HCT116 (cell line): ENCODE data around the gene STRBP. TPM values are rescaled to one million over a fixed set of nuclear protein-coding genes. Genes with fewer than 3 reads are reported as not detected.

Experiments
- ATAC-seq: fragments of 200-7000 bp; cut with Tn5 transposase; 2 replicates; pipeline ENCODE4 v1.9.1; 2020; ENCODE audit warnings: mild to moderate bottlenecking, moderate library complexity
- BruUV-seq: library from RNA; stranded (reverse); fragments of 400-500 nt; replicated peaks from 2 replicates; lab custom pipeline; 2021; lab: Mats Ljungman, UMichigan
- CTCF ChIA-PET: fragments of 300-600 bp; sonication (Branson Sonifier 250); formaldehyde crosslinking; loops from one replicate; lab custom pipeline; 2021; ENCODE audit warnings: antibody characterized with exemption; lab: Charles Lee
- POLR2A ChIA-PET: fragments of 300-600, 350-600 bp; sonication (Branson Sonifier 250); formaldehyde crosslinking; loops from one replicate; lab custom pipeline; 2021; ENCODE audit warnings: antibody characterized with exemption; lab: Charles Lee
- RAD21 ChIA-PET, 2 experiments: fragments of 300-600 bp; sonication (Branson Sonifier 250); formaldehyde crosslinking; loops; one replicate each; lab custom pipeline; 2023; ENCODE audit warnings: low total read pairs in 2 of 2; ENCODE audit not compliant: uncharacterized antibody in 2 of 2, unreplicated experiment in 2 of 2, low non-redundant PET in 1 of 2; lab: Charles Lee
- DNase-seq: peaks from one replicate; pipeline ENCODE4 v3.0.0-alpha.2; 2010; ENCODE audit warnings: low read depth, low spot score
- H2AFZ ChIP-seq: fragments of 200-600 bp; shearing (Covaris generic), sonication (generic); 2 replicates; pipeline ENCODE4 v1.6.1; 2017; ENCODE audit warnings: low read depth, mixed run types, mixed read lengths, antibody characterized with exemption, low read length; ENCODE audit not compliant: poor library complexity, severe bottlenecking
- H3K27ac ChIP-seq: 2 replicates; pipeline ENCODE4 v1.5.1; 2012; ENCODE audit warnings: low read depth, low read length
- H3K27me3 ChIP-seq: fragments of 200-600 bp; sonication (generic); 2 replicates; pipeline ENCODE4 v1.6.1; 2016; ENCODE audit warnings: mixed run types, low read length, mixed read lengths; ENCODE audit not compliant: insufficient read depth
- H3K36me3 ChIP-seq, 2 experiments: fragments of 200-500 bp in 1 of 2; fragments of 200-600 bp in 1 of 2; sonication (Bioruptor generic) in 1 of 2; sonication (generic) in 1 of 2; 2 replicates each; pipeline versions ENCODE4 v1.5.1 to v1.6.1; 2014 to 2016; ENCODE audit warnings: low read length in 2 of 2, inconsistent platforms in 1 of 2, mixed read lengths in 1 of 2, mixed run types in 1 of 2; ENCODE audit not compliant: insufficient read depth in 2 of 2, control insufficient read depth in 1 of 2
- H3K4me1 ChIP-seq, 2 experiments: fragments of 200-600 bp in 1 of 2; sonication (generic) in 1 of 2; 2 replicates each; pipeline versions ENCODE4 v1.5.1 to v1.6.1; 2012 to 2017; ENCODE audit warnings: low read length in 2 of 2, inconsistent platforms in 1 of 2, mild to moderate bottlenecking in 1 of 2, mixed read lengths in 1 of 2, mixed run types in 1 of 2, moderate library complexity in 1 of 2; ENCODE audit not compliant: insufficient read depth in 2 of 2, control insufficient read depth in 1 of 2
- H3K4me2 ChIP-seq: fragments of 200-600 bp; sonication (generic); 2 replicates; pipeline ENCODE4 v1.6.1; 2017; ENCODE audit warnings: mixed run types, low read length, mixed read lengths
- H3K4me3 ChIP-seq, 2 experiments: fragments of 200-600 bp in 1 of 2; sonication (generic) in 1 of 2; replicated peaks in 1 of 2; 2 replicates each; pipeline ENCODE4 v1.5.1; 2011 to 2016; ENCODE audit warnings: low read length in 2 of 2, control low read depth in 1 of 2, low read depth in 1 of 2, mild to moderate bottlenecking in 1 of 2, mixed read lengths in 1 of 2, mixed run types in 1 of 2
- H3K79me2 ChIP-seq: fragments of 200-600 bp; sonication (generic); 2 replicates; pipeline ENCODE4 v1.6.1; 2017; ENCODE audit warnings: mild to moderate bottlenecking, mixed run types, low read length, moderate library complexity, mixed read lengths; ENCODE audit not compliant: insufficient read depth
- H3K9ac ChIP-seq: fragments of 200-600 bp; sonication (generic); 2 replicates; pipeline ENCODE4 v1.6.1; 2016; ENCODE audit warnings: low read length, mixed read lengths
- H3K9me2 ChIP-seq: fragments of 200-600 bp; sonication (generic), shearing (Covaris generic); 2 replicates; pipeline ENCODE4 v1.6.1; 2017; ENCODE audit warnings: mixed run types, mild to moderate bottlenecking, moderate library complexity; ENCODE audit not compliant: insufficient read depth
- H3K9me3 ChIP-seq, 2 experiments: fragments of 200-500 bp in 1 of 2; fragments of 200-600 bp in 1 of 2; sonication (Bioruptor generic) in 1 of 2; sonication (generic) in 1 of 2; 2 replicates each; pipeline ENCODE4 v1.6.1; 2014 to 2017; ENCODE audit warnings: low read length in 2 of 2, mixed read lengths in 2 of 2, inconsistent platforms in 1 of 2, low read depth in 1 of 2, mild to moderate bottlenecking in 1 of 2, mixed run types in 1 of 2, moderate library complexity in 1 of 2; ENCODE audit not compliant: control insufficient read depth in 1 of 2, insufficient read depth in 1 of 2
- H4K20me1 ChIP-seq: fragments of 200-600 bp; sonication (generic), shearing (Covaris generic); 2 replicates; pipeline ENCODE4 v1.6.1; 2017; ENCODE audit warnings: mixed run types, mild to moderate bottlenecking, moderate library complexity; ENCODE audit not compliant: insufficient read depth
- CBX3 ChIP-seq: IDR thresholded peaks from 2 replicates; pipeline ENCODE4 v1.6.1; 2012; ENCODE audit warnings: low read depth
- CEBPB ChIP-seq: IDR thresholded peaks from 2 replicates; pipeline ENCODE4 v1.6.1; 2012; ENCODE audit warnings: low read depth
- EGR1 ChIP-seq: IDR thresholded peaks from 2 replicates; pipeline ENCODE4 v1.6.1; 2012; ENCODE audit warnings: low read depth
- EZH2 ChIP-seq: fragments of 200-600 bp; sonication (generic); IDR thresholded peaks from 2 replicates; pipeline ENCODE4 v1.6.1; 2017; ENCODE audit warnings: antibody characterized with exemption, mixed run types
- EZH2phosphoT487 ChIP-seq: fragments of 200-600 bp; IDR thresholded peaks from 2 replicates; pipeline ENCODE4 v1.6.1; 2018; ENCODE audit warnings: antibody characterized with exemption, borderline replicate concordance
- FOSL1 ChIP-seq: IDR thresholded peaks from 2 replicates; pipeline ENCODE4 v1.6.1; 2012; ENCODE audit warnings: low read depth
- JUND ChIP-seq: IDR thresholded peaks from 2 replicates; pipeline ENCODE4 v1.6.1; 2012
- POLR2A ChIP-seq: IDR thresholded peaks from 2 replicates; pipeline ENCODE4 v1.7.0; 2011; ENCODE audit warnings: borderline replicate concordance; ENCODE audit not compliant: insufficient read depth, insufficient read length; ENCODE audit errors: extremely low read depth
- POLR2AphosphoS5 ChIP-seq: IDR thresholded peaks from 2 replicates; pipeline ENCODE4 v1.6.1; 2011; ENCODE audit warnings: mild to moderate bottlenecking, low read depth, low read length, moderate library complexity
- RAD21 ChIP-seq: IDR thresholded peaks from 2 replicates; pipeline ENCODE4 v1.6.1; 2012; ENCODE audit warnings: low read depth, mild to moderate bottlenecking
- SP1 ChIP-seq: IDR thresholded peaks from 2 replicates; pipeline ENCODE4 v1.6.1; 2012; ENCODE audit warnings: low read depth
- SRF ChIP-seq: IDR thresholded peaks from 2 replicates; pipeline ENCODE4 v1.6.1; 2012; ENCODE audit warnings: low read depth
- TCF7L2 ChIP-seq: IDR thresholded peaks from 2 replicates; pipeline ENCODE4 v1.7.0; 2011; ENCODE audit warnings: borderline replicate concordance, inconsistent platforms; ENCODE audit not compliant: insufficient read depth, insufficient read length; ENCODE audit errors: extremely low read depth
- YY1 ChIP-seq: IDR thresholded peaks from 2 replicates; pipeline ENCODE4 v1.6.1; 2011; ENCODE audit warnings: low read length, low read depth, moderate library complexity, mild to moderate bottlenecking; ENCODE audit not compliant: insufficient replicate concordance; ENCODE audit errors: extremely low read depth
- ZFX ChIP-seq: fragments of 450-650 bp; IDR thresholded peaks from 2 replicates; pipeline ENCODE4 v1.6.1; 2017
- ZNF274 ChIP-seq: fragments of 200-500 bp; sonication (Bioruptor generic); IDR thresholded peaks from 2 replicates; pipeline ENCODE4 v1.6.1; 2014; ENCODE audit warnings: mild to moderate bottlenecking, low read depth, low read length, inconsistent platforms
- intact Hi-C: fragments of 100-400 bp; cut with micrococcal nuclease; formaldehyde crosslinking; loops from 2 replicates; pipeline ENCODE4 v1.10.0; 2022
- total RNA-seq: library from RNA; stranded (reverse); gene quantifications from one replicate; pipeline ENCODE4 v1.2.1, GENCODE V29; 2021; ENCODE audit not compliant: unreplicated experiment
- TF ChIP-seq, protein P1 (sequence below): IDR thresholded peaks from 2 replicates; pipeline ENCODE4 v1.6.1; 2012
- TF ChIP-seq, protein P2 (sequence below), 3 experiments: fragments of 200-600 bp in 1 of 3; sonication (generic) in 1 of 3; IDR thresholded peaks in 2 of 3; conservative IDR thresholded peaks in 1 of 3; 2 replicates each; pipeline ENCODE4 v1.5.1; 2012 to 2017; ENCODE audit warnings: low read depth in 2 of 3, low read length in 2 of 3, antibody characterized with exemption in 1 of 3, borderline replicate concordance in 1 of 3, control low read depth in 1 of 3, mild to moderate bottlenecking in 1 of 3, mixed read lengths in 1 of 3, mixed run types in 1 of 3, moderate library complexity in 1 of 3; ENCODE audit not compliant: insufficient read depth in 1 of 3
- TF ChIP-seq, protein P3 (sequence below): IDR thresholded peaks from 2 replicates; pipeline ENCODE4 v1.6.1; 2012; ENCODE audit warnings: low read depth

Gene STRBP
- total RNA-seq, 1 experiment from 2014 or later: 30.4 TPM

DNA sequence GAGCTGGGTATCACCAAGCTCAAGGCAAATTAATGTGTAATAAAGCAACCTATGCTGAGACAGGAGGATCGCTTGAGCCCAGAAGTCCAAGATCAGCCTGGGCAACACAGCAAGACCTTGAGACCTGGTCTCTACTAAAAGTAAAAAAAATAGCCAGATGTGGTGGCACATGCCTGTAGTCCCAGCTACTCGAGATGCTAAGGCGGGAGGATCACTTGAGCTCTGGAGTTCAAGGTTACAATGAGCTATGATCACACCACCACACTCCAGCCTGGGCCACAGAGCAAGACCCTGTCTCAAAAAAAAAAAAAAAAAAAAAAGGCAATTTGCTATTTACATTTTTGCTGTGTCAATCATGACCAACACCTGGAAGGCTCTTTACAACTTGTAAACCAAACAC is 5.2 kb downstream of the STRBP start:
- intact Hi-C loops: no loop called here
- ChIA-PET CTCF (no interaction called here), POLR2A (interaction anchor here (0.6 kb wide), 1 partner anchor 111 kb away, joined by 3 read pairs; no protein-coding TSS in a partner anchor)
- Histone ChIP-seq H3K36me3 (no peaks in the 10 kb centered on the region), H2AFZ (no peak overlapping the region), H3K27ac (no peak overlapping the region), H3K9me3 (no peaks in the 10 kb centered on the region), H3K9ac (no peak overlapping the region), H3K27me3 (no peaks in the 10 kb centered on the region), H3K4me1 (peaks cover 7 to 13% of the 10 kb centered on the region in 2 experiments; a peak in 2 of 4 replicates), H3K79me2 (peaks cover 73% of the 10 kb centered on the region)
- BruUV-seq: no TSS peak
- TF ChIP-seq SRF (no peak), SP1 (no peak), POLR2A (no peak), CBX3 (no peak), CEBPB (no peak), JUND (no peak), YY1 (no peak), ZFX (no peak), ZNF274 (no peak), FOSL1 (no peak), EZH2 (no peak), EZH2phosphoT487 (no peak), RAD21 (no peak), TCF7L2 (no peak), EGR1 (no peak), POLR2AphosphoS5 (no peak)
- TF ChIP-seq, protein P1, sequence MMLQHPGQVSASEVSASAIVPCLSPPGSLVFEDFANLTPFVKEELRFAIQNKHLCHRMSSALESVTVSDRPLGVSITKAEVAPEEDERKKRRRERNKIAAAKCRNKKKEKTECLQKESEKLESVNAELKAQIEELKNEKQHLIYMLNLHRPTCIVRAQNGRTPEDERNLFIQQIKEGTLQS: no peak
- TF ChIP-seq, protein P2, sequence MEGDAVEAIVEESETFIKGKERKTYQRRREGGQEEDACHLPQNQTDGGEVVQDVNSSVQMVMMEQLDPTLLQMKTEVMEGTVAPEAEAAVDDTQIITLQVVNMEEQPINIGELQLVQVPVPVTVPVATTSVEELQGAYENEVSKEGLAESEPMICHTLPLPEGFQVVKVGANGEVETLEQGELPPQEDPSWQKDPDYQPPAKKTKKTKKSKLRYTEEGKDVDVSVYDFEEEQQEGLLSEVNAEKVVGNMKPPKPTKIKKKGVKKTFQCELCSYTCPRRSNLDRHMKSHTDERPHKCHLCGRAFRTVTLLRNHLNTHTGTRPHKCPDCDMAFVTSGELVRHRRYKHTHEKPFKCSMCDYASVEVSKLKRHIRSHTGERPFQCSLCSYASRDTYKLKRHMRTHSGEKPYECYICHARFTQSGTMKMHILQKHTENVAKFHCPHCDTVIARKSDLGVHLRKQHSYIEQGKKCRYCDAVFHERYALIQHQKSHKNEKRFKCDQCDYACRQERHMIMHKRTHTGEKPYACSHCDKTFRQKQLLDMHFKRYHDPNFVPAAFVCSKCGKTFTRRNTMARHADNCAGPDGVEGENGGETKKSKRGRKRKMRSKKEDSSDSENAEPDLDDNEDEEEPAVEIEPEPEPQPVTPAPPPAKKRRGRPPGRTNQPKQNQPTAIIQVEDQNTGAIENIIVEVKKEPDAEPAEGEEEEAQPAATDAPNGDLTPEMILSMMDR (IDR thresholded peaks at IDR 0.05 in 2 of 3, conservative IDR thresholded peaks at IDR 0.05 in 1 of 3; ENCODE audit: borderline replicate concordance in 1 of 3, insufficient read depth in 1 of 3, low read depth in 2 of 3, low read length in 2 of 3): no peak
- TF ChIP-seq, protein P3, sequence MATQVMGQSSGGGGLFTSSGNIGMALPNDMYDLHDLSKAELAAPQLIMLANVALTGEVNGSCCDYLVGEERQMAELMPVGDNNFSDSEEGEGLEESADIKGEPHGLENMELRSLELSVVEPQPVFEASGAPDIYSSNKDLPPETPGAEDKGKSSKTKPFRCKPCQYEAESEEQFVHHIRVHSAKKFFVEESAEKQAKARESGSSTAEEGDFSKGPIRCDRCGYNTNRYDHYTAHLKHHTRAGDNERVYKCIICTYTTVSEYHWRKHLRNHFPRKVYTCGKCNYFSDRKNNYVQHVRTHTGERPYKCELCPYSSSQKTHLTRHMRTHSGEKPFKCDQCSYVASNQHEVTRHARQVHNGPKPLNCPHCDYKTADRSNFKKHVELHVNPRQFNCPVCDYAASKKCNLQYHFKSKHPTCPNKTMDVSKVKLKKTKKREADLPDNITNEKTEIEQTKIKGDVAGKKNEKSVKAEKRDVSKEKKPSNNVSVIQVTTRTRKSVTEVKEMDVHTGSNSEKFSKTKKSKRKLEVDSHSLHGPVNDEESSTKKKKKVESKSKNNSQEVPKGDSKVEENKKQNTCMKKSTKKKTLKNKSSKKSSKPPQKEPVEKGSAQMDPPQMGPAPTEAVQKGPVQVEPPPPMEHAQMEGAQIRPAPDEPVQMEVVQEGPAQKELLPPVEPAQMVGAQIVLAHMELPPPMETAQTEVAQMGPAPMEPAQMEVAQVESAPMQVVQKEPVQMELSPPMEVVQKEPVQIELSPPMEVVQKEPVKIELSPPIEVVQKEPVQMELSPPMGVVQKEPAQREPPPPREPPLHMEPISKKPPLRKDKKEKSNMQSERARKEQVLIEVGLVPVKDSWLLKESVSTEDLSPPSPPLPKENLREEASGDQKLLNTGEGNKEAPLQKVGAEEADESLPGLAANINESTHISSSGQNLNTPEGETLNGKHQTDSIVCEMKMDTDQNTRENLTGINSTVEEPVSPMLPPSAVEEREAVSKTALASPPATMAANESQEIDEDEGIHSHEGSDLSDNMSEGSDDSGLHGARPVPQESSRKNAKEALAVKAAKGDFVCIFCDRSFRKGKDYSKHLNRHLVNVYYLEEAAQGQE: no peak
- TF ChIP-seq, all 23 proteins: peak for 0
- Histone ChIP-seq H3K9me2 (no peaks in the 10 kb centered on the region), H3K4me3 (no peak overlapping the region), H4K20me1 (peaks cover 9% of the 10 kb centered on the region; the same call in 1 of the 2 replicates), H3K4me2 (no peak overlapping the region)
- RAD21 ChIA-PET: interaction anchor here in 1 of 2 experiments (0.7 kb wide), 1 partner anchor 765 kb away, joined by 3 read pairs; no protein-coding TSS in a partner anchor
- DNase-seq (no peak), ATAC-seq (no peak)
